MCF 10A (cell line): ENCODE results near the gene CACNA1B. TPM values are rescaled to one million over a fixed set of nuclear protein-coding genes. Genes with fewer than 3 reads are reported as not detected.
"Not testable (repeated sequence)": the region's sequence is repeated elsewhere in the genome, so short reads cannot be mapped to it uniquely, and the experiment has no call there.

Experiments used
- BruUV-seq: library from RNA; stranded (reverse); fragments of 400-500 nt; replicated peaks from 2 replicates; lab custom pipeline; 2021; lab: Mats Ljungman, UMichigan
- CTCF ChIA-PET: fragments of 300-600 bp; sonication (Branson Sonifier 250); formaldehyde crosslinking; extraction: SDS; loops from one replicate; lab custom pipeline; 2021; ENCODE audit warnings: antibody characterized with exemption, inconsistent platforms; lab: Yijun Ruan, JAX
- POLR2A ChIA-PET: fragments of 300-600, 350-650 bp; sonication (Branson Sonifier 250); formaldehyde crosslinking; extraction: SDS; loops from one replicate; lab custom pipeline; 2020; ENCODE audit warnings: antibody characterized with exemption, inconsistent platforms; lab: Yijun Ruan, JAX
- DNase-seq: peaks from one replicate; pipeline ENCODE4 v3.0.0-alpha.2; 2018; ENCODE audit not compliant: unreplicated experiment
- H3K27ac Mint-ChIP-seq: one replicate; pipeline ENCODE4 v1.8.0; 2022; ENCODE audit warnings: mild to moderate bottlenecking, low read depth, mixed read lengths; ENCODE audit not compliant: unreplicated experiment
- H3K27me3 Mint-ChIP-seq: one replicate; pipeline ENCODE4 v1.8.0; 2022; ENCODE audit warnings: mixed read lengths; ENCODE audit not compliant: insufficient read depth, unreplicated experiment
- H3K36me3 Mint-ChIP-seq: one replicate; pipeline ENCODE4 v1.8.0; 2022; ENCODE audit warnings: mild to moderate bottlenecking, moderate library complexity, mixed read lengths; ENCODE audit not compliant: insufficient read depth, unreplicated experiment
- H3K4me1 Mint-ChIP-seq: one replicate; pipeline ENCODE4 v1.8.0; 2022; ENCODE audit warnings: mixed read lengths; ENCODE audit not compliant: insufficient read depth, unreplicated experiment
- H3K4me3 Mint-ChIP-seq: one replicate; pipeline ENCODE4 v1.8.0; 2022; ENCODE audit warnings: mild to moderate bottlenecking, moderate library complexity, mixed read lengths; ENCODE audit not compliant: unreplicated experiment
- H3K9me3 Mint-ChIP-seq: one replicate; pipeline ENCODE4 v1.8.0; 2022; ENCODE audit warnings: mixed read lengths; ENCODE audit not compliant: unreplicated experiment
- CTCF ChIP-seq: fragments of 200-600 bp; IDR thresholded peaks from one replicate; pipeline ENCODE4 v1.8.0; 2022; ENCODE audit warnings: antibody characterized with exemption, mild to moderate bottlenecking; ENCODE audit not compliant: unreplicated experiment
- intact Hi-C: fragments of 100-400 bp; cut with micrococcal nuclease; formaldehyde crosslinking; loops from 2 replicates; pipeline ENCODE4 v1.14.1; 2022
- total RNA-seq: library from RNA; stranded (reverse); gene quantifications from 2 replicates; pipeline ENCODE4 v1.2.3, GENCODE V29; 2022

CACNA1B gene
- total RNA-seq, 1 experiment from 2014 or later: not detected

GRCh38 chr9:138123086-138123485 is 245.5 kb downstream of the CACNA1B start:
- CTCF ChIA-PET: interaction anchor here (0.6 kb wide), 1 partner anchor 12 kb away, joined by 3 read pairs; no protein-coding TSS in a partner anchor

GRCh38 chr9:138126090-138126857 is 248.7 kb downstream of the CACNA1B start:
- POLR2A ChIA-PET: not testable (repeated sequence)

More at GRCh38 chr9:138123086-138123485, 245.5 kb downstream of the CACNA1B start:
- Mint-ChIP-seq H3K27me3 (no peaks in the 10 kb centered on the region), H3K36me3 (no peaks in the 10 kb centered on the region), H3K27ac (no peak overlapping the region), H3K4me1 (no peaks in the 10 kb centered on the region), H3K9me3 (peaks cover 7% of the 10 kb centered on the region), H3K4me3 (no peak overlapping the region)
- no peak for DNase-seq
- POLR2A ChIA-PET: no interaction called here
- intact Hi-C loops: no loop called here
- no peak for TF ChIP-seq CTCF
- no TSS peak for BruUV-seq

GRCh38 chr9:138126858-138127584 is 249.4 kb downstream of the CACNA1B start:
- intact Hi-C loops, H3K4me3 Mint-ChIP-seq: not testable (repeated sequence)

More at GRCh38 chr9:138126090-138126857, 248.7 kb downstream of the CACNA1B start:
- H3K27me3 Mint-ChIP-seq, H3K4me1 Mint-ChIP-seq, H3K4me3 Mint-ChIP-seq, CTCF ChIA-PET, intact Hi-C loops, BruUV-seq, H3K36me3 Mint-ChIP-seq, H3K27ac Mint-ChIP-seq, DNase-seq, H3K9me3 Mint-ChIP-seq: not testable (repeated sequence)

GRCh38 chr9:138128027-138128426 is 250.4 kb downstream of the CACNA1B start:
- H3K27me3 Mint-ChIP-seq, H3K27ac Mint-ChIP-seq, H3K4me3 Mint-ChIP-seq, POLR2A ChIA-PET, H3K9me3 Mint-ChIP-seq, CTCF ChIA-PET, intact Hi-C loops, BruUV-seq, H3K4me1 Mint-ChIP-seq, DNase-seq, H3K36me3 Mint-ChIP-seq: not testable (repeated sequence)

More at GRCh38 chr9:138126858-138127584, 249.4 kb downstream of the CACNA1B start:
- POLR2A ChIA-PET, CTCF ChIA-PET, BruUV-seq, H3K9me3 Mint-ChIP-seq, H3K27me3 Mint-ChIP-seq, H3K27ac Mint-ChIP-seq, H3K36me3 Mint-ChIP-seq, H3K4me1 Mint-ChIP-seq, DNase-seq: not testable (repeated sequence)

GRCh38 chr9:138129318-138129717 is 251.7 kb downstream of the CACNA1B start:
- intact Hi-C loops, H3K27me3 Mint-ChIP-seq, CTCF ChIA-PET, H3K4me1 Mint-ChIP-seq, DNase-seq, H3K9me3 Mint-ChIP-seq, H3K36me3 Mint-ChIP-seq, H3K4me3 Mint-ChIP-seq, BruUV-seq, H3K27ac Mint-ChIP-seq, POLR2A ChIA-PET: not testable (repeated sequence)

- H3K4me1 Mint-ChIP-seq, H3K9me3 Mint-ChIP-seq, BruUV-seq, DNase-seq, H3K27ac Mint-ChIP-seq, CTCF ChIA-PET, POLR2A ChIA-PET, H3K4me3 Mint-ChIP-seq, intact Hi-C loops, H3K27me3 Mint-ChIP-seq, H3K36me3 Mint-ChIP-seq: not testable (repeated sequence)
These were observed 255.5 kb downstream of the CACNA1B start for GRCh38 chr9:138132946-138133705.

- H3K4me1 Mint-ChIP-seq, BruUV-seq, H3K27me3 Mint-ChIP-seq, DNase-seq, H3K36me3 Mint-ChIP-seq, POLR2A ChIA-PET, intact Hi-C loops, H3K4me3 Mint-ChIP-seq, H3K9me3 Mint-ChIP-seq, H3K27ac Mint-ChIP-seq: not testable (repeated sequence)
- CTCF ChIA-PET: interaction anchor here (0.6 kb wide), 1 partner anchor 262 kb away, joined by 3 read pairs; no protein-coding TSS in a partner anchor
These were observed 257.0 kb downstream of the CACNA1B start for GRCh38 chr9:138134581-138134980.

- BruUV-seq, CTCF ChIA-PET, H3K4me3 Mint-ChIP-seq, DNase-seq, H3K27me3 Mint-ChIP-seq, intact Hi-C loops, H3K4me1 Mint-ChIP-seq, H3K36me3 Mint-ChIP-seq, POLR2A ChIA-PET, H3K27ac Mint-ChIP-seq, H3K9me3 Mint-ChIP-seq: not testable (repeated sequence)
These were observed 261.5 kb downstream of the CACNA1B start for GRCh38 chr9:138139096-138139495.
